Upper lobe of left lung (tissue), 4 donors: ENCODE results near the gene SAPCD2.

ENCODE experiments used
- CTCF ChIP-seq, 6 experiments: fragments of 450-650 bp in 4 of 6; fragments of 200-600 bp in 2 of 6; sonication (generic) in 2 of 6; IDR thresholded peaks; one replicate each; pipeline ENCODE4 v1.5.1; 2016 to 2019; ENCODE audit warnings: antibody characterized with exemption in 6 of 6
- EP300 ChIP-seq, 4 donors: sonication (generic); formaldehyde crosslinking; IDR thresholded peaks; one replicate each; pipeline ENCODE4 v1.5.1; 2017; ENCODE audit warnings: antibody characterized with exemption in 4 of 4, control low read depth in 2 of 4
- POLR2AphosphoS5 ChIP-seq, 2 donors: sonication (generic); formaldehyde crosslinking; IDR thresholded peaks; one replicate each; pipeline ENCODE4 v1.5.1; 2017; ENCODE audit warnings: antibody characterized with exemption in 2 of 2

- TF ChIP-seq POLR2AphosphoS5 (IDR thresholded peaks at IDR 0.05), result no peak
- no peak for TF ChIP-seq CTCF (IDR thresholded peaks at IDR 0.05)
- TF ChIP-seq EP300 (IDR thresholded peaks at IDR 0.05), result no peak
These were observed 43.2 kb upstream of the SAPCD2 start for GRCh38 chr9:137113385-137114159.
